GM12878 (cell line): Measurements from ENCODE around the gene LTN1. TPM values are rescaled to one million over a fixed set of nuclear protein-coding genes. Genes with fewer than 3 reads are reported as not detected.
A peak's percentile ranks its signal among the peaks of the same experiment; 100 is the strongest.

Experiments used
- CEBPZ ChIP-seq: fragments of 150-350 bp; IDR thresholded peaks from 2 replicates; pipeline ENCODE4 v1.6.1; 2016; ENCODE audit warnings: low read depth, low read length
- CREB1 ChIP-seq: IDR thresholded peaks from 2 replicates; pipeline ENCODE4 v1.6.1; 2012; ENCODE audit warnings: low read depth, mild to moderate bottlenecking, inconsistent platforms
- DPF2 ChIP-seq: fragments of 450-650 bp; IDR thresholded peaks from 2 replicates; pipeline ENCODE4 v1.6.1; 2017; ENCODE audit warnings: mild to moderate bottlenecking
- E2F8 ChIP-seq: fragments of 450-650 bp; IDR thresholded peaks from 2 replicates; pipeline ENCODE4 v1.6.1; 2018; ENCODE audit warnings: mild to moderate bottlenecking, low read depth, moderate library complexity; ENCODE audit not compliant: partially characterized antibody
- ESRRA ChIP-seq: IDR thresholded peaks from 2 replicates; pipeline ENCODE4 v1.6.1; 2012; ENCODE audit warnings: mild to moderate bottlenecking, low read length, improper control_type of control experiment
- HDGF ChIP-seq: fragments of 450-650 bp; IDR thresholded peaks from 2 replicates; pipeline ENCODE4 v1.6.1; 2016; ENCODE audit warnings: antibody characterized with exemption
- IKZF1 ChIP-seq: fragments of 450-650 bp; conservative IDR thresholded peaks from 2 replicates; pipeline ENCODE4 v1.6.1; 2017; ENCODE audit warnings: antibody characterized with exemption, mild to moderate bottlenecking
- IKZF2 ChIP-seq, 2 experiments: fragments of 450-650 bp; IDR thresholded peaks; 2 replicates each; pipeline ENCODE4 v1.6.1; 2017; ENCODE audit warnings: mild to moderate bottlenecking in 2 of 2, moderate library complexity in 2 of 2
- LARP7 ChIP-seq: fragments of 450-650 bp; IDR thresholded peaks from 2 replicates; pipeline ENCODE4 v1.6.1; 2017; ENCODE audit warnings: mild to moderate bottlenecking
- MYB ChIP-seq: fragments of 150-350 bp; IDR thresholded peaks from 2 replicates; pipeline ENCODE4 v1.6.1; 2014; ENCODE audit warnings: mild to moderate bottlenecking, low read depth, low read length, borderline replicate concordance
- NBN ChIP-seq: fragments of 450-650 bp; IDR thresholded peaks from 2 replicates; pipeline ENCODE4 v1.6.1; 2016
- NFIC ChIP-seq: IDR thresholded peaks from 2 replicates; pipeline ENCODE4 v1.6.1; 2012; ENCODE audit warnings: low read depth, mild to moderate bottlenecking, inconsistent platforms, low read length, moderate library complexity
- PML ChIP-seq: IDR thresholded peaks from 2 replicates; pipeline ENCODE4 v1.6.1; 2012; ENCODE audit warnings: low read length, inconsistent platforms
- SREBF2 ChIP-seq: IDR thresholded peaks from 2 replicates; pipeline ENCODE4 v1.6.1; 2012; ENCODE audit warnings: mild to moderate bottlenecking, low read length
- SUZ12 ChIP-seq: fragments of 200-600 bp; sonication (generic); IDR thresholded peaks from one replicate; pipeline ENCODE4 v1.6.1; 2018; ENCODE audit warnings: antibody characterized with exemption, mild to moderate bottlenecking; ENCODE audit not compliant: unreplicated experiment
- TARDBP ChIP-seq: IDR thresholded peaks from 2 replicates; pipeline ENCODE4 v1.6.1; 2016; ENCODE audit warnings: borderline replicate concordance
- ZBED1 ChIP-seq: IDR thresholded peaks from 2 replicates; pipeline ENCODE4 v1.6.1; 2016; ENCODE audit warnings: borderline replicate concordance
- ZNF217 ChIP-seq: fragments of 450-650 bp; IDR thresholded peaks from 2 replicates; pipeline ENCODE4 v1.6.1; 2017; ENCODE audit warnings: antibody characterized with exemption, mild to moderate bottlenecking
- ZNF687 ChIP-seq: fragments of 450-650 bp; IDR thresholded peaks from 2 replicates; pipeline ENCODE4 v1.6.1; 2017; ENCODE audit warnings: mild to moderate bottlenecking, moderate library complexity
- polyA plus RNA-seq, 11 experiments: library from polyadenylated mRNA; depleted of rRNA in 4 of 11; unstranded in 6 of 11; stranded (reverse) in 5 of 11; fragments of >200 nt; fragmentation: Nextera tagmentation in 4 of 11; fragmentation: Illumina TruSeq in 1 of 11; extraction: Ambion mirVana in 4 of 11; extraction: Trizol in 1 of 11; gene quantifications; 1 replicate in 1 of 11; 2 replicates in 10 of 11; pipeline versions ENCODE4 v1.2.1 to v1.2.3, GENCODE V29; 2011 to 2016; ENCODE audit warnings: inconsistent platforms in 2 of 11, missing spikeins in 2 of 11, low read depth in 1 of 11
- total RNA-seq, 4 experiments: library from RNA; depleted of rRNA in 3 of 4; stranded (reverse); fragments of >200 nt in 3 of 4; fragmentation: Illumina TruSeq in 1 of 4; extraction: Trizol in 1 of 4; gene quantifications; 2 replicates each; pipeline versions ENCODE4 v1.2.1 to v1.2.3, GENCODE V29; 2013 to 2021
- TF ChIP-seq, protein P1 (sequence below): fragments of 450-650 bp; IDR thresholded peaks from 2 replicates; pipeline ENCODE4 v1.6.1; 2016; ENCODE audit warnings: mild to moderate bottlenecking

LTN1 gene
- total and polyA plus RNA-seq, 10 of the 15 experiments (the other 5 are each of a cell fraction or from before 2014, with no cell fraction given) = 3.5 to 17.3 (median 12.3) TPM

GRCh38 chr21:29002442-29003144, 9.9 kb upstream of the LTN1 start (continued):
- TF ChIP-seq NFIC (peak; percentile 25; the same call in 1 of the 2 replicates), SUZ12 (no peak), ZNF217 (no peak), HDGF (peak; percentile 71; the same call in 1 of the 2 replicates), ZNF687 (peak; percentile 100), E2F8 (peak; percentile 61), LARP7 (peak; percentile 79), SREBF2 (no peak), ZBED1 (0 out of 2 replicates have a peak, but pooled peaks have one; percentile 53), MYB (no peak), TARDBP (no peak), CREB1 (peak; percentile 88), CEBPZ (no peak), DPF2 (peak; percentile 50), IKZF1 (peak; percentile 74), NBN (peak; percentile 74), PML (peak; percentile 99), IKZF2 (IDR thresholded peaks at IDR 0.05) (peak; percentile 34 to 40; a peak in 1 of 4 replicates), ESRRA (no peak)
- TF ChIP-seq, protein P1, sequence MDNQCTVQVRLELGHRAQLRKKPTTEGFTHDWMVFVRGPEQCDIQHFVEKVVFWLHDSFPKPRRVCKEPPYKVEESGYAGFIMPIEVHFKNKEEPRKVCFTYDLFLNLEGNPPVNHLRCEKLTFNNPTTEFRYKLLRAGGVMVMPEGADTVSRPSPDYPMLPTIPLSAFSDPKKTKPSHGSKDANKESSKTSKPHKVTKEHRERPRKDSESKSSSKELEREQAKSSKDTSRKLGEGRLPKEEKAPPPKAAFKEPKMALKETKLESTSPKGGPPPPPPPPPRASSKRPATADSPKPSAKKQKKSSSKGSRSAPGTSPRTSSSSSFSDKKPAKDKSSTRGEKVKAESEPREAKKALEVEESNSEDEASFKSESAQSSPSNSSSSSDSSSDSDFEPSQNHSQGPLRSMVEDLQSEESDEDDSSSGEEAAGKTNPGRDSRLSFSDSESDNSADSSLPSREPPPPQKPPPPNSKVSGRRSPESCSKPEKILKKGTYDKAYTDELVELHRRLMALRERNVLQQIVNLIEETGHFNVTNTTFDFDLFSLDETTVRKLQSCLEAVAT = peak; percentile 74
